ENCODE data around the gene MICALL2.

The MICALL2 gene

GRCh38 chr7:1499367-1500029, 40.2 kb upstream of the MICALL2 start:
- Histone ChIP-seq H3K36me3 (ENCODE audit: control insufficient read depth, insufficient read depth, low read length) (peaks cover 60% of the 10 kb centered on the region), H3K4me1 (ENCODE audit: control insufficient read depth, insufficient read depth, low read length) (peaks cover 2% of the 10 kb centered on the region; the same call in 1 of the 2 replicates), H3K27me3 (ENCODE audit: control insufficient read depth, insufficient read depth, low read length) (no peaks in the 10 kb centered on the region), H3K9me3 (ENCODE audit: control insufficient read depth, insufficient read depth, low read length) (no peaks in the 10 kb centered on the region), H3K4me3 (ENCODE audit: low read length) (no peak overlapping the region), H3K27ac (ENCODE audit: low read length) (no peak overlapping the region)
- WGBS (ENCODE audit: insufficient coverage, insufficient read length), result no CpG with 5 or more reads among the region's 33 CpGs
- DNase-seq (ENCODE audit: low read depth, low spot score), result no peak

GRCh38 chr7:1498370-1499305, 39.4 kb upstream of the MICALL2 start:
- H3K4me3 ChIP-seq (ENCODE audit: low read length), result no peak overlapping the region
- WGBS (ENCODE audit: insufficient coverage, insufficient read length), result no CpG with 5 or more reads among the region's 62 CpGs
- no peak for DNase-seq (ENCODE audit: low read depth, low spot score)
- H3K27ac ChIP-seq (ENCODE audit: low read length), result no peak overlapping the region
- no peaks in the 10 kb centered on the region for H3K9me3 ChIP-seq (ENCODE audit: control insufficient read depth, insufficient read depth, low read length)
- peaks cover 68% of the 10 kb centered on the region for H3K36me3 ChIP-seq (ENCODE audit: control insufficient read depth, insufficient read depth, low read length)
- H3K27me3 ChIP-seq (ENCODE audit: control insufficient read depth, insufficient read depth, low read length), result no peaks in the 10 kb centered on the region
- peaks cover 2% of the 10 kb centered on the region; the same call in 1 of the 2 replicates for H3K4me1 ChIP-seq (ENCODE audit: control insufficient read depth, insufficient read depth, low read length)

GRCh38 chr7:1497293-1497927, 38.1 kb upstream of the MICALL2 start:
- no peaks in the 10 kb centered on the region for H3K4me1 ChIP-seq (ENCODE audit: control insufficient read depth, insufficient read depth, low read length)
- H3K27ac ChIP-seq (ENCODE audit: low read length), result no peak overlapping the region
- H3K27me3 ChIP-seq (ENCODE audit: control insufficient read depth, insufficient read depth, low read length), result no peaks in the 10 kb centered on the region
- WGBS (ENCODE audit: insufficient coverage, insufficient read length), result no CpG with 5 or more reads among the region's 37 CpGs
- H3K9me3 ChIP-seq (ENCODE audit: control insufficient read depth, insufficient read depth, low read length), result no peaks in the 10 kb centered on the region
- DNase-seq (ENCODE audit: low read depth, low spot score), result no peak
- H3K36me3 ChIP-seq (ENCODE audit: control insufficient read depth, insufficient read depth, low read length), result peaks cover 71% of the 10 kb centered on the region
- no peak overlapping the region for H3K4me3 ChIP-seq (ENCODE audit: low read length)

DNA sequence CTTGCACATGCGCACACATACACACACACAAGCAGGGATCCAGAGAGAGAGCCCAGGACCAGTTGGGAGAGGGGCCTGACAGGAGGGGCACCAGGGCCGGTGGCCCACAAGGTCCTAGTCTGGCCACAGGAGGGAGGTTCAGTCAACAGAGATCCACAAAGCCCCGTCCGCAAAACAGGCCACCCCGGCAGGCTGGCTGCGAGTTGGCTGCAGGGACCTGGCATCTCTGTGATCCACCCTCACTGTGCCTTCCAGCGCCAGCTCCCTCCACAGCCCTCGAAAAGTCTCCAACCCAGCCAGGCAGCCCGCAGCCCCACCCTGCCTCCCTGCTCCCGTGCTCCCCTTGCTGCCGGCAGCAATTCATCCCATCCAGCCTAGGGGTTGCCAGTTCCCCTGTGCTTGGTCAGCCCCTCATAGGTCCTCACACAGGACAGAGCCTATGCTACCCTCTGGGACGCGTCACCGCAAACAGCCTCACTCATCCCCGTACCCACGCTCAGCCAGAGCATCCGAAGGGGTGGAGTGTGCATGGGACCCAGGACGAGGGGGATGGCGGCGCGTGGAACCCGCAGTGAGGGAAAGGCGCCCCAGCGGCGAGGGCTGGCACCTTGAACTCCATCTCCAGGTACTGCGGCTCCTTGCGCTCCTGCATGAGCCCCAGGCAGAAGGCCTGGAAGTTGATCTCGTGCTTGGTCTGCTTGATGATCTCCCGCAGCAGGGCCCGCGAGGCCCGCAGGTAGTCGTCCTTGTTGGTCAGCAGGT, 37.4 kb upstream of the MICALL2 start:
- H3K4me1 ChIP-seq (ENCODE audit: control insufficient read depth, insufficient read depth, low read length), result no peaks in the 10 kb centered on the region
- no peaks in the 10 kb centered on the region for H3K27me3 ChIP-seq (ENCODE audit: control insufficient read depth, insufficient read depth, low read length)
- DNase-seq (ENCODE audit: low read depth, low spot score), result no peak
- WGBS (ENCODE audit: insufficient coverage, insufficient read length), result no CpG with 5 or more reads among the region's 33 CpGs
- H3K9me3 ChIP-seq (ENCODE audit: control insufficient read depth, insufficient read depth, low read length), result no peaks in the 10 kb centered on the region
- H3K27ac ChIP-seq (ENCODE audit: low read length), result no peak overlapping the region
- no peak overlapping the region for H3K4me3 ChIP-seq (ENCODE audit: low read length)
- H3K36me3 ChIP-seq (ENCODE audit: control insufficient read depth, insufficient read depth, low read length), result peaks cover 74% of the 10 kb centered on the region

DNA sequence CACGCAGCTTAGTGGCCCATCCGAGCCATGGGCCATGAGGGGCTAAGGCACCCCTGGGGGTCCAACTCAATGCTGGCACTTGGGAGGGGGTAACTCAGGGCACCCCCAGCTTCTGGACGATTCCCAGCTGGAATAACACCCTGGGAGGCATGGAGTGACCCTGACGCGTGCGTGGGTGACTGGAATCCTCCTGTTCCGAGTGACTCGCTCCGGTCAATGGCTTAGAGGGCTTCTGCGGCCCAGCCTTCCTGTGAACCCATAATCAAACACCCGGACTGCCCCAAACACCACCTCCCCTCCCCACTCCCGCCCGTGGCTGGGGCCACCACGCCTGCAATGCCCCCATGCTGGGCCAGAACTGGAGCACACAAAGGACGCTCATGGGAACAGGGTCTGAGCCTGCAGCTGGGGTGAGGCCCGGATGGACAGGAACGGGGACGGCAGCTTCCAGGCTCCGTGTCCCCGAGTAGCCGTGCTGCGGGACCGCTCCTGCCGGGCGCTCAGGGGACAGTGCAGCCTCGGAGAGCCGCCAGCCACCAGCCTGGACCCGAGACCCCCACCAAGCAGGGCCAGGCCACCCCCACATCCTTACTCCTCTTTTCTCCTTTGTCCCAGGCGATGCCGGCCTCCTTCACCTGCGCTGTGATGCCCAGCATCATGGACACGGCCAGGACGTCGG, 36.4 kb upstream of the MICALL2 start:
- Histone ChIP-seq H3K4me3 (ENCODE audit: low read length) (no peak overlapping the region), H3K36me3 (ENCODE audit: control insufficient read depth, insufficient read depth, low read length) (peaks cover 75% of the 10 kb centered on the region), H3K27me3 (ENCODE audit: control insufficient read depth, insufficient read depth, low read length) (no peaks in the 10 kb centered on the region), H3K9me3 (ENCODE audit: control insufficient read depth, insufficient read depth, low read length) (no peaks in the 10 kb centered on the region), H3K4me1 (ENCODE audit: control insufficient read depth, insufficient read depth, low read length) (no peaks in the 10 kb centered on the region), H3K27ac (ENCODE audit: low read length) (no peak overlapping the region)
- no peak for DNase-seq (ENCODE audit: low read depth, low spot score)
- no CpG with 5 or more reads among the region's 34 CpGs for WGBS (ENCODE audit: insufficient coverage, insufficient read length)

- WGBS (ENCODE audit: insufficient coverage, insufficient read length), result no CpG with 5 or more reads among the region's 27 CpGs
- H3K4me1 ChIP-seq (ENCODE audit: control insufficient read depth, insufficient read depth, low read length), result no peaks in the 10 kb centered on the region
- H3K36me3 ChIP-seq (ENCODE audit: control insufficient read depth, insufficient read depth, low read length), result peaks cover 72% of the 10 kb centered on the region
- no peak overlapping the region for H3K27ac ChIP-seq (ENCODE audit: low read length)
- DNase-seq (ENCODE audit: low read depth, low spot score), result no peak
- no peak overlapping the region for H3K4me3 ChIP-seq (ENCODE audit: low read length)
- H3K9me3 ChIP-seq (ENCODE audit: control insufficient read depth, insufficient read depth, low read length), result no peaks in the 10 kb centered on the region
- no peaks in the 10 kb centered on the region for H3K27me3 ChIP-seq (ENCODE audit: control insufficient read depth, insufficient read depth, low read length)
These were observed 35.7 kb upstream of the MICALL2 start for GRCh38 chr7:1494866-1495563.

DNA sequence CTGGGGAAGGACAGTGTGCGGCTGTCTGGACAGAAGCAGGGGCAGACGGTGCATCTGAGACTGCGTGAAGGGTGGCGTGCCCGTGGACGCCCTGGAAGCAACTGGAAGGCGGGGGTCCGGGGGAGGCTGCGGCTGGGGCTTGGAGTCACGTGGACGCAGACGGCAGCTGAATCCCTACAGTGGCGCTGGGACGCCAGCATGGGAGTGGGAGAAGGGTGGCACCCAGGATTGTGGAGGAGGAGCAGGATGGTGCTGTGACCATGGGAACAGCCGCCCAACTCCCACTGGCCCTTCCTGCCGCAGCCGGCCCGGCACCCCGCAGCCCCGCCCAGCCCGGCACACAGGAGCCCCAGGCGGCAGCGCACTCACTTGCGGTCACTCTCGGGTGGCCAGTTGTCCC, 35.2 kb upstream of the MICALL2 start:
- Histone ChIP-seq H3K4me3 (ENCODE audit: low read length) (no peak overlapping the region), H3K4me1 (ENCODE audit: control insufficient read depth, insufficient read depth, low read length) (no peaks in the 10 kb centered on the region), H3K27me3 (ENCODE audit: control insufficient read depth, insufficient read depth, low read length) (no peaks in the 10 kb centered on the region), H3K9me3 (ENCODE audit: control insufficient read depth, insufficient read depth, low read length) (no peaks in the 10 kb centered on the region), H3K36me3 (ENCODE audit: control insufficient read depth, insufficient read depth, low read length) (peaks cover 69% of the 10 kb centered on the region), H3K27ac (ENCODE audit: low read length) (no peak overlapping the region)
- WGBS (ENCODE audit: insufficient coverage, insufficient read length), result no CpG with 5 or more reads among the region's 25 CpGs
- no peak for DNase-seq (ENCODE audit: low read depth, low spot score)

DNA sequence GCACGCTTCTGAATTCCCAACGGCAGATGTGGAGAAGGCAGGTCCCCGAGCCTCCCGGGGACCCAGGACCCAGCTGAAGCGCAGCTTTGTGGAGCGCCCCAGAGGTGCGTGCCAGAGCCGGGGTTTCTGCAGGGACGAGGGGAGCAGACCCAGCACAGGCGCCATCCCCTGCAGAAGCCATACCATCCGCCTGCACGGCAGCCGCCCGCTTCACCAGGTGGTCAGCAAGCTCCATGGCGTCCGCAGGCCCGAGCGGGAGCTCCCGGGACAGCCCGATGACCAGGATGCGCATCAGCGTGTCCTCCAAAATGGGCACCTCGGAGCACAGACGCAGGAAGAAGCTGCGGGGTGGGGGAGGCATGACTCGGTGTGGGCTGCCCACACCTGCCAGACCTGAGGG, 34.3 kb upstream of the MICALL2 start:
- peaks cover 69% of the 10 kb centered on the region for H3K36me3 ChIP-seq (ENCODE audit: control insufficient read depth, insufficient read depth, low read length)

DNA sequence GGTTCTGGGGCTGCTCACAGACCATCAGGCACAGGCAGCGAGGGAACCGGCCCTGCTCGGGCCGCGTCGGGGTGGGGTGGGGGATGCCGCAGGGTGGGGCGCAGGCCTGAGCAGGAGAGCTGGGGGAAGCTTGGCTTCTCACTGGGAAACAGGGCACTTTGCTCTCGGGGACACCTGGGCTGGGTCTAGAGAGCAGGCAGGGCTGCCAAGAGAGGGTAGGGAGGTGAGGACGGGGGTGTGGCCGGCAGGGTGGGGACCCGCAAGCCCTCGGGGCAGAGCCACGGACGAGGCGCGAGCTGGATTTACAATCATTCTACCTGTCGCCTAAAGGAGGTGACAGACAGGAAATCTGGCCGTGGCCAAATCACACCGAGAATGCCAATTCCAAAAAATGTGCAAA, 33.9 kb upstream of the MICALL2 start:
- H3K36me3 ChIP-seq (ENCODE audit: control insufficient read depth, insufficient read depth, low read length), result peaks cover 70% of the 10 kb centered on the region
- WGBS (ENCODE audit: insufficient coverage, insufficient read length), result no CpG with 5 or more reads among the region's 20 CpGs

More for the DNA sequence above, 34.3 kb upstream of the MICALL2 start:
- Histone ChIP-seq H3K4me1 (ENCODE audit: control insufficient read depth, insufficient read depth, low read length) (no peaks in the 10 kb centered on the region), H3K27ac (ENCODE audit: low read length) (no peak overlapping the region), H3K4me3 (ENCODE audit: low read length) (no peak overlapping the region), H3K27me3 (ENCODE audit: control insufficient read depth, insufficient read depth, low read length) (no peaks in the 10 kb centered on the region), H3K9me3 (ENCODE audit: control insufficient read depth, insufficient read depth, low read length) (no peaks in the 10 kb centered on the region)
- no peak for DNase-seq (ENCODE audit: low read depth, low spot score)
- no CpG with 5 or more reads among the region's 26 CpGs for WGBS (ENCODE audit: insufficient coverage, insufficient read length)

More for the DNA sequence above, 33.9 kb upstream of the MICALL2 start:
- no peaks in the 10 kb centered on the region for H3K4me1 ChIP-seq (ENCODE audit: control insufficient read depth, insufficient read depth, low read length)
- H3K27ac ChIP-seq (ENCODE audit: low read length), result no peak overlapping the region
- H3K27me3 ChIP-seq (ENCODE audit: control insufficient read depth, insufficient read depth, low read length), result no peaks in the 10 kb centered on the region
- no peak overlapping the region for H3K4me3 ChIP-seq (ENCODE audit: low read length)
- H3K9me3 ChIP-seq (ENCODE audit: control insufficient read depth, insufficient read depth, low read length), result no peaks in the 10 kb centered on the region
- no peak for DNase-seq (ENCODE audit: low read depth, low spot score)

Data from iPS DF 6.9 (cell line).